HG03025 (cell line): ENCODE results near the gene LZTFL1.

Source experiments
- ATAC-seq: cut with Tn5 transposase; IDR thresholded peaks from one replicate; pipeline ENCODE4 v1.9.1; 2021; ENCODE audit warnings: mild to moderate bottlenecking, moderate library complexity; ENCODE audit not compliant: unreplicated experiment, low FRiP score

LZTFL1 gene

GRCh38 chr3:45817831-45818522 lies 23.9 kb downstream of the LZTFL1 start:
- no peak for ATAC-seq

- no peak for ATAC-seq
Measured at GRCh38 chr3:45816544-45816943, 25.4 kb downstream of the LZTFL1 start.

- no peak for ATAC-seq
Measured at GRCh38 chr3:45814322-45814721, 27.6 kb downstream of the LZTFL1 start.

GRCh38 chr3:45807681-45808540 lies 34.0 kb downstream of the LZTFL1 start:
- no peak for ATAC-seq

- no peak for ATAC-seq
Measured at GRCh38 chr3:45807133-45807532, 34.8 kb downstream of the LZTFL1 start.

- no peak for ATAC-seq
Measured at GRCh38 chr3:45806072-45806471, 35.8 kb downstream of the LZTFL1 start.

- no peak for ATAC-seq
Measured at GRCh38 chr3:45803252-45803935, 38.5 kb downstream of the LZTFL1 start.

- no peak for ATAC-seq
Measured at GRCh38 chr3:45802146-45802545, 39.8 kb downstream of the LZTFL1 start.

GRCh38 chr3:45800611-45801010 lies 41.3 kb downstream of the LZTFL1 start:
- no peak for ATAC-seq

- ATAC-seq = no peak
Measured at GRCh38 chr3:45799586-45799985, 42.3 kb downstream of the LZTFL1 start.

- ATAC-seq = no peak
Measured at GRCh38 chr3:45798034-45798433, 43.9 kb downstream of the LZTFL1 start.

- ATAC-seq = no peak
Measured at GRCh38 chr3:45796902-45797637, 44.8 kb downstream of the LZTFL1 start.

GRCh38 chr3:45795882-45796765 lies 45.8 kb downstream of the LZTFL1 start, which contains the start of gene SLC6A20:
SLC6A20 (minus strand) TSS chr3:45796536; CDS start chr3:45796419, 117 bp downstream.
- no peak for ATAC-seq

GRCh38 chr3:45795509-45795881 lies 46.4 kb downstream of the LZTFL1 start:
- ATAC-seq = no peak

- ATAC-seq = no peak
Measured at GRCh38 chr3:45794660-45795059, 47.3 kb downstream of the LZTFL1 start.

GRCh38 chr3:45794177-45794560 lies 47.8 kb downstream of the LZTFL1 start:
- ATAC-seq = no peak

- ATAC-seq = no peak
Measured at GRCh38 chr3:45793482-45794176, 48.3 kb downstream of the LZTFL1 start.

- ATAC-seq = no peak
Measured at GRCh38 chr3:45792516-45793172, 49.3 kb downstream of the LZTFL1 start.
